Retinal pigment epithelial cell (primary cell): ENCODE data around the gene FBLN5.
"Not testable (repeated sequence)": the region's sequence is repeated elsewhere in the genome, so short reads cannot be mapped to it uniquely, and the experiment has no call there.

Experiments
- DNase-seq: peaks from one replicate; pipeline ENCODE4 v3.0.0-alpha.2; 2010; ENCODE audit warnings: low read depth
- H3K4me3 ChIP-seq: 2 replicates; pipeline ENCODE4 v1.5.1; 2011; ENCODE audit warnings: mild to moderate bottlenecking, low read length, control low read depth, moderate library complexity
- TF ChIP-seq, protein P1 (sequence below): conservative IDR thresholded peaks from 2 replicates; pipeline ENCODE4 v1.5.1; 2011; ENCODE audit warnings: low read depth, low read length, control low read depth, inconsistent platforms

Gene FBLN5

GRCh38 chr14:91851563-91851962, 95.9 kb downstream of the FBLN5 start:
- no peak for DNase-seq
- TF ChIP-seq, protein P1, sequence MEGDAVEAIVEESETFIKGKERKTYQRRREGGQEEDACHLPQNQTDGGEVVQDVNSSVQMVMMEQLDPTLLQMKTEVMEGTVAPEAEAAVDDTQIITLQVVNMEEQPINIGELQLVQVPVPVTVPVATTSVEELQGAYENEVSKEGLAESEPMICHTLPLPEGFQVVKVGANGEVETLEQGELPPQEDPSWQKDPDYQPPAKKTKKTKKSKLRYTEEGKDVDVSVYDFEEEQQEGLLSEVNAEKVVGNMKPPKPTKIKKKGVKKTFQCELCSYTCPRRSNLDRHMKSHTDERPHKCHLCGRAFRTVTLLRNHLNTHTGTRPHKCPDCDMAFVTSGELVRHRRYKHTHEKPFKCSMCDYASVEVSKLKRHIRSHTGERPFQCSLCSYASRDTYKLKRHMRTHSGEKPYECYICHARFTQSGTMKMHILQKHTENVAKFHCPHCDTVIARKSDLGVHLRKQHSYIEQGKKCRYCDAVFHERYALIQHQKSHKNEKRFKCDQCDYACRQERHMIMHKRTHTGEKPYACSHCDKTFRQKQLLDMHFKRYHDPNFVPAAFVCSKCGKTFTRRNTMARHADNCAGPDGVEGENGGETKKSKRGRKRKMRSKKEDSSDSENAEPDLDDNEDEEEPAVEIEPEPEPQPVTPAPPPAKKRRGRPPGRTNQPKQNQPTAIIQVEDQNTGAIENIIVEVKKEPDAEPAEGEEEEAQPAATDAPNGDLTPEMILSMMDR = no peak
- H3K4me3 ChIP-seq = no peak overlapping the region

DNA sequence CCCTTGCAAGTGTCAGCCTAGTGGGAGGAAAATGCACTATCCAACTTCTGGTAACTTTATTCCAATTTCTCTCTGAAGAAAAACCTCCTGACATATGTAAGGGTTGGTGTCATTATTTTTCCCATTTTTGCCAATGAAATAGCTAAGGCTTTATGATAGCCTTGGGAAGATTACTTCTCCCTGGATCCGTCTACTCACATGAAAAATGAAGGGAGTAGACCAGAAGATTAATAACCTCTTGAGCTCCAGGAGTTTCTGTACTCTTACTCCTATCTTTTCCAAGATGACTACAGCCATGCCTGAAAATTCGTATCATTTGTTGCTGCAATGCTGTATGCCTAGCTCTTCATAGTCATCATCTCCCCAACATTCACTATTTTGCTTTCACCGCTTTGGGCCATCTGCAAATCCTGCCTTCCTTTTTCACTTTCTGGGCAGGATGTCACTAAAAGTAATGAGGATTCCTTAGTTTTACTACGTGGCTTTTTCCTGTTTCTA, 98.9 kb downstream of the FBLN5 start:
- TF ChIP-seq, protein P1 = no peak
- no peak for DNase-seq
- no peak overlapping the region for H3K4me3 ChIP-seq

- no peak for DNase-seq
- no peak overlapping the region for H3K4me3 ChIP-seq
- TF ChIP-seq, protein P1 = no peak
These were observed 99.8 kb downstream of the FBLN5 start for GRCh38 chr14:91847693-91848092.

- no peak for DNase-seq
- no peak overlapping the region for H3K4me3 ChIP-seq
- TF ChIP-seq, protein P1 = no peak
These were observed 101.8 kb downstream of the FBLN5 start for GRCh38 chr14:91845652-91846051.

DNA sequence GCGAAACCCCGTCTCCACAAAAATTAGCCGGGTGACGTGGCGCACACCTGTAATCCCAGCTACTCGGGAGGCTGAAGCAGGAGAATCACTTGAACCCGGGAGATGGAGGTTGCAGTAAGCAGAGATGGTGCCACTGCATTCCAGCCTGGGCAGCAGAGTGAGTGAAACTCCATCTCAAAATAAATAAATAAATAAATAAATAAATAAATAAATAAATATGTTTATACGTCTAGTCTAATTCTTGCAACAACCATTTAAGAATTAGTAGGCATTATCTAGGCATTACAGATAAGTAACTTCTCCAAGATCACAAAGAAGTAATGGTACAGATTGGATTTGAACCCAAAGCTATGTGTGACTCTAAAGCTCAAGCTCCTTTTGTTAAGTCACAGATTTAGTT, 102.4 kb downstream of the FBLN5 start:
- H3K4me3 ChIP-seq, DNase-seq: not testable (repeated sequence)

DNA sequence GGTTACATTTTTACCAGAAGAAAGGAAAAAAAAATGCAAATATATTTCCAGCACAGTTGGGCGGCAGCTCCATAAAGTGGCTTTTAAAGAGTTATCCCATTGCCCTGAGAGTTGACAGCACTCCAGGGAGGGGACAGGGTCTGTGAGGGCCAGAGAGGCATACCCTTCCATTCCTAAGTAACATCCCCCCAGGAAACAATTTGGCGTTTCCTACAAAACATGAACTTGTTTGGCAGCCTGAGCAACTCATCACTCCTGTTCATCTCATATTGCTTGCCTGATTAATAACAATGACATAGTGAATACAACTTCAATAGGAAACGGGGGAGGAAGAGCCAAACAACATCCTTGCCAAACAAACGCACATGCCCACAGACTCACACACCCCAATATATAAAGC, 103.5 kb downstream of the FBLN5 start:
- H3K4me3 ChIP-seq = no peak overlapping the region
- TF ChIP-seq, protein P1 = no peak
- no peak for DNase-seq

DNA sequence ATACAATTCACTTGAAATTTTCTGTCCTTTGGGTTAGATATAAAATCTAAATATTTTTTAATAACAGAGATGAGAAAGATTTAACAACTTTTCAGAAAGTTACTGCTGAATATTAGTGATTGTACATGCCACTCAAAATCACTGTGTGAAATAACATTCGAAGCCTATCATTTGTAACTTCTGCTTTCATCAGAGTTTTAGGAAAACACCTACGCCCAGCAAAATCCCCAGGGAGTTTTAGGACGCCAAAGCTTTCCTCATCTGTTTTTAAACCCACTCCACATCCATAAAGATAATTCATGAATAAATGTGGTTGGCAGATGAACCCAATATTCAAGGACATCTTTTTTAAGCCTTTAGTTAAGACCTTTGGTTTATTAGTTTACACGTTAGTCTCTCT, 104.1 kb downstream of the FBLN5 start:
- H3K4me3 ChIP-seq = no peak overlapping the region
- no peak for DNase-seq
- TF ChIP-seq, protein P1 = no peak

DNA sequence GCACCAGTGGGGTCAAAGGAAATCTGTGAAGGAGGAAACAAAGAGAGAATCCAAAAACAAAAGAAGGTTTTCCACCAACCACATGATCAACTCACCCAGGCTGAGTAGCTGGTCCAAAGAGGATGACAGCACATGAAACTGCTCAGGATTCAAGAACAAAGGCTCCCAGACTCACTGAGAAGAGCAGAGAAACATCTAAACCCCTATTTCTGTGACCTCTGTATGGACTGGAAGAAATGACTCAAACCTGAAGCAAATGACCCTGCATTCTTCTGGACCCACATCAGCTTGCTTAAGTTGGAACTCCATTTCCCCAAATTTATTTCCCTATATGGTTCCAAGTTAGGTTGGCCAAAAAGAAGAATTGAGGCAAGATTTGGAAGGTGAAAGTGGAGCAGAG, 106.4 kb downstream of the FBLN5 start:
- DNase-seq = no peak
- TF ChIP-seq, protein P1 = no peak
- no peak overlapping the region for H3K4me3 ChIP-seq
